Measurements from ENCODE around the gene WFIKKN1.

WFIKKN1 gene

DNA sequence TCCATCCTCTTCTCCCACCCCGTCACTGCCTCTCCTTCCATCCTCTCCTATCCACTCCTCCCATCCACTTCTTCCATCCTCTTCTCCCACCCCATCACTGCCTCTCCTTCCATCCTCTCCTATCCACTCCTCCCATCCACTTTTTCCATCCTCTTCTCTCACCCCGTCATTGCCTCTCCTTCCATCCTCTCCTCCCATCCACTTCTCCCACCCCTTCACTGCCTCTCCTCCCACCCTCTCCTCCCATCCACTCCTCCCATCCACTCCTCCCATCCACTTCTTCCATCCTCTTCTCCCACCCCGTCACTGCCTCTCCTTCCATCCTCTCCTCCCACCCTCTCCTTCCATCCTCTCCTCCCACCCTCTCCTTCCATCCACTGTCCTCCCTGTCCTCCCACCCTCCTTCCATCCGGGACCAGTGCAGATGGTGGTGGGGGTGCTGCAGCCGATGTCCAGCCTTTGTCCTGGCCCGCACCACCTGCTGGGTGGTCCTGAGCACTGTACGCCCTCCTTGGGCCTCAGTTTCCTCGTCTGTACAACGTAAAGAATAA, 1.1 kb downstream of the WFIKKN1 start:
- Histone ChIP-seq H3K9me3 (ENCODE audit: control insufficient read depth, insufficient read depth, low read length) (no peaks in the 10 kb centered on the region), H3K27me3 (ENCODE audit: control insufficient read depth, low read length) (no peaks in the 10 kb centered on the region), H3K4me3 (ENCODE audit: low read length) (no peak overlapping the region), H3K79me2 (ENCODE audit: control insufficient read depth, low read length) (peaks cover 19% of the 10 kb centered on the region), H3F3A (ENCODE audit: control insufficient read depth, insufficient read depth) (peaks cover 2% of the 10 kb centered on the region; the same call in 1 of the 2 replicates), H3K4me1 (ENCODE audit: control insufficient read depth, low read length) (peaks cover 9% of the 10 kb centered on the region), H3K4me2 (ENCODE audit: low read length) (no peak overlapping the region), H3K36me3 (ENCODE audit: control insufficient read depth, low read length) (peaks cover 29% of the 10 kb centered on the region), H4K20me1 (ENCODE audit: control insufficient read depth, insufficient read depth, low read depth, low read length) (no peaks in the 10 kb centered on the region), H3K9me2 (replicated peaks; ENCODE audit: control insufficient read depth, low read length) (no peaks in the 10 kb centered on the region), H3K27ac (ENCODE audit: low read depth, low read length) (no peak overlapping the region)
- TF ChIP-seq, protein P1, sequence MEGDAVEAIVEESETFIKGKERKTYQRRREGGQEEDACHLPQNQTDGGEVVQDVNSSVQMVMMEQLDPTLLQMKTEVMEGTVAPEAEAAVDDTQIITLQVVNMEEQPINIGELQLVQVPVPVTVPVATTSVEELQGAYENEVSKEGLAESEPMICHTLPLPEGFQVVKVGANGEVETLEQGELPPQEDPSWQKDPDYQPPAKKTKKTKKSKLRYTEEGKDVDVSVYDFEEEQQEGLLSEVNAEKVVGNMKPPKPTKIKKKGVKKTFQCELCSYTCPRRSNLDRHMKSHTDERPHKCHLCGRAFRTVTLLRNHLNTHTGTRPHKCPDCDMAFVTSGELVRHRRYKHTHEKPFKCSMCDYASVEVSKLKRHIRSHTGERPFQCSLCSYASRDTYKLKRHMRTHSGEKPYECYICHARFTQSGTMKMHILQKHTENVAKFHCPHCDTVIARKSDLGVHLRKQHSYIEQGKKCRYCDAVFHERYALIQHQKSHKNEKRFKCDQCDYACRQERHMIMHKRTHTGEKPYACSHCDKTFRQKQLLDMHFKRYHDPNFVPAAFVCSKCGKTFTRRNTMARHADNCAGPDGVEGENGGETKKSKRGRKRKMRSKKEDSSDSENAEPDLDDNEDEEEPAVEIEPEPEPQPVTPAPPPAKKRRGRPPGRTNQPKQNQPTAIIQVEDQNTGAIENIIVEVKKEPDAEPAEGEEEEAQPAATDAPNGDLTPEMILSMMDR (IDR thresholded peaks at IDR 0.05; ENCODE audit: low read depth, low read length, poor library complexity, severe bottlenecking) = no peak
- TF ChIP-seq EZH2phosphoT487 (IDR thresholded peaks at IDR 0.05; ENCODE audit: borderline replicate concordance, low read length) = no peak

DNA sequence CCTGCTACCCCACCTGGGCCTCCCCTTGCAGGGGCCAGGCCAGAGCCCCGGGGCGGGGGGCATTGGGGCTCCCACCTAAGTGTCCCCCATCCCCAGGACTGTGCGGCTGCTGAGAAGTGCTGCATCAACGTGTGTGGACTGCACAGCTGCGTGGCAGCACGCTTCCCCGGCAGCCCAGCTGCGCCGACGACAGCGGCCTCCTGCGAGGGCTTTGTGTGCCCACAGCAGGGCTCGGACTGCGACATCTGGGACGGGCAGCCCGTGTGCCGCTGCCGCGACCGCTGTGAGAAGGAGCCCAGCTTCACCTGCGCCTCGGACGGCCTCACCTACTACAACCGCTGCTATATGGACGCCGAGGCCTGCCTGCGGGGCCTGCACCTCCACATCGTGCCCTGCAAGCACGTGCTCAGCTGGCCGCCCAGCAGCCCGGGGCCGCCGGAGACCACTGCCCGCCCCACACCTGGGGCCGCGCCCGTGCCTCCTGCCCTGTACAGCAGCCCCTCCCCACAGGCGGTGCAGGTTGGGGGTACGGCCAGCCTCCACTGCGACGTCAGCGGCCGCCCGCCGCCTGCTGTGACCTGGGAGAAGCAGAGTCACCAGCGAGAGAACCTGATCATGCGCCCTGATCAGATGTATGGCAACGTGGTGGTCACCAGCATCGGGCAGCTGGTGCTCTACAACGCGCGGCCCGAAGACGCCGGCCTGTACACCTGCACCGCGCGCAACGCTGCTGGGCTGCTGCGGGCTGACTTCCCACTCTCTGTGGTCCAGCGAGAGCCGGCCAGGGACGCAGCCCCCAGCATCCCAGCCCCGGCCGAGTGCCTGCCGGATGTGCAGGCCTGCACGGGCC, 1.9 kb downstream of the WFIKKN1 start:
- no peak overlapping the region for H3K4me3 ChIP-seq (ENCODE audit: low read length)
- H3K27me3 ChIP-seq (ENCODE audit: control insufficient read depth, low read length) = no peaks in the 10 kb centered on the region
- peaks cover 2% of the 10 kb centered on the region; the same call in 1 of the 2 replicates for H3F3A ChIP-seq (ENCODE audit: control insufficient read depth, insufficient read depth)
- H3K79me2 ChIP-seq (ENCODE audit: control insufficient read depth, low read length) = peaks cover 19% of the 10 kb centered on the region
- H3K4me1 ChIP-seq (ENCODE audit: control insufficient read depth, low read length) = peaks cover 15% of the 10 kb centered on the region
- H4K20me1 ChIP-seq (ENCODE audit: control insufficient read depth, insufficient read depth, low read depth, low read length) = no peaks in the 10 kb centered on the region
- H3K36me3 ChIP-seq (ENCODE audit: control insufficient read depth, low read length) = peaks cover 29% of the 10 kb centered on the region
- H3K9me2 ChIP-seq (replicated peaks; ENCODE audit: control insufficient read depth, low read length) = no peaks in the 10 kb centered on the region
- no peak overlapping the region for H3K4me2 ChIP-seq (ENCODE audit: low read length)
- TF ChIP-seq EZH2phosphoT487 (IDR thresholded peaks at IDR 0.05; ENCODE audit: borderline replicate concordance, low read length) = no peak
- TF ChIP-seq, protein P1 (IDR thresholded peaks at IDR 0.05; ENCODE audit: low read depth, low read length, poor library complexity, severe bottlenecking) = no peak
- no peaks in the 10 kb centered on the region for H3K9me3 ChIP-seq (ENCODE audit: control insufficient read depth, insufficient read depth, low read length)
- no peak overlapping the region for H3K27ac ChIP-seq (ENCODE audit: low read depth, low read length)

DNA sequence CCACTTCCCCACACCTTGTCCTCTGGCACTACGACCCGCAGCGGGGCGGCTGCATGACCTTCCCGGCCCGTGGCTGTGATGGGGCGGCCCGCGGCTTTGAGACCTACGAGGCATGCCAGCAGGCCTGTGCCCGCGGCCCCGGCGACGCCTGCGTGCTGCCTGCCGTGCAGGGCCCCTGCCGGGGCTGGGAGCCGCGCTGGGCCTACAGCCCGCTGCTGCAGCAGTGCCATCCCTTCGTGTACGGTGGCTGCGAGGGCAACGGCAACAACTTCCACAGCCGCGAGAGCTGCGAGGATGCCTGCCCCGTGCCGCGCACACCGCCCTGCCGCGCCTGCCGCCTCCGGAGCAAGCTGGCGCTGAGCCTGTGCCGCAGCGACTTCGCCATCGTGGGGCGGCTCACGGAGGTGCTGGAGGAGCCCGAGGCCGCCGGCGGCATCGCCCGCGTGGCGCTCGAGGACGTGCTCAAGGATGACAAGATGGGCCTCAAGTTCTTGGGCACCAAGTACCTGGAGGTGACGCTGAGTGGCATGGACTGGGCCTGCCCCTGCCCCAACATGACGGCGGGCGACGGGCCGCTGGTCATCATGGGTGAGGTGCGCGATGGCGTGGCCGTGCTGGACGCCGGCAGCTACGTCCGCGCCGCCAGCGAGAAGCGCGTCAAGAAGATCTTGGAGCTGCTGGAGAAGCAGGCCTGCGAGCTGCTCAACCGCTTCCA, 2.7 kb downstream of the WFIKKN1 start:
- no peak overlapping the region for H3K4me2 ChIP-seq (ENCODE audit: low read length)
- TF ChIP-seq, protein P1 (IDR thresholded peaks at IDR 0.05; ENCODE audit: low read depth, low read length, poor library complexity, severe bottlenecking) = no peak
- TF ChIP-seq EZH2phosphoT487 (IDR thresholded peaks at IDR 0.05; ENCODE audit: borderline replicate concordance, low read length) = no peak
- no peaks in the 10 kb centered on the region for H3K9me2 ChIP-seq (replicated peaks; ENCODE audit: control insufficient read depth, low read length)
- peaks cover 29% of the 10 kb centered on the region for H3K36me3 ChIP-seq (ENCODE audit: control insufficient read depth, low read length)
- H3K27ac ChIP-seq (ENCODE audit: low read depth, low read length) = no peak overlapping the region
- peaks cover 2% of the 10 kb centered on the region; the same call in 1 of the 2 replicates for H3F3A ChIP-seq (ENCODE audit: control insufficient read depth, insufficient read depth)
- no peak overlapping the region for H3K4me3 ChIP-seq (ENCODE audit: low read length)
- H3K9me3 ChIP-seq (ENCODE audit: control insufficient read depth, insufficient read depth, low read length) = no peaks in the 10 kb centered on the region
- H3K4me1 ChIP-seq (ENCODE audit: control insufficient read depth, low read length) = peaks cover 23% of the 10 kb centered on the region
- no peaks in the 10 kb centered on the region for H4K20me1 ChIP-seq (ENCODE audit: control insufficient read depth, insufficient read depth, low read depth, low read length)
- H3K27me3 ChIP-seq (ENCODE audit: control insufficient read depth, low read length) = no peaks in the 10 kb centered on the region
- H3K79me2 ChIP-seq (ENCODE audit: control insufficient read depth, low read length) = peaks cover 19% of the 10 kb centered on the region
